ENCODE results near the gene TBCE. TPM values are rescaled to one million over a fixed set of nuclear protein-coding genes. Genes with fewer than 3 reads are reported as not detected.

Gene TBCE
- total RNA-seq, 2 donors from 2014 or later, result 26.9 to 28.8 TPM

Other genes starting within 250 kb of the TBCE start
- 100 to 1,000 TPM; 144 to 147 TPM for gene TOMM20, start 238.6 kb upstream of the TBCE start, total RNA-seq
- gene RBM34, start 206.2 kb upstream of the TBCE start, total RNA-seq, result 100 to 1,000 TPM; 132 to 142 TPM
- 10 to 100 TPM; 58.4 to 65.7 TPM for gene ARID4B, start 39.2 kb upstream of the TBCE start, total RNA-seq
- gene GGPS1, start 38.9 kb upstream of the TBCE start, total RNA-seq, result 10 to 100 TPM; 33.6 to 36.1 TPM
- gene B3GALNT2, start 137.0 kb downstream of the TBCE start, total RNA-seq, result 10 to 100 TPM; 12.3 to 14.9 TPM